ENCODE measurements around the gene ANKS1B. TPM values are rescaled to one million over a fixed set of nuclear protein-coding genes. Genes with fewer than 3 reads are reported as not detected.

The ANKS1B gene
- total RNA-seq, 1 donor from 2014 or later: 8.2 TPM

DNA sequence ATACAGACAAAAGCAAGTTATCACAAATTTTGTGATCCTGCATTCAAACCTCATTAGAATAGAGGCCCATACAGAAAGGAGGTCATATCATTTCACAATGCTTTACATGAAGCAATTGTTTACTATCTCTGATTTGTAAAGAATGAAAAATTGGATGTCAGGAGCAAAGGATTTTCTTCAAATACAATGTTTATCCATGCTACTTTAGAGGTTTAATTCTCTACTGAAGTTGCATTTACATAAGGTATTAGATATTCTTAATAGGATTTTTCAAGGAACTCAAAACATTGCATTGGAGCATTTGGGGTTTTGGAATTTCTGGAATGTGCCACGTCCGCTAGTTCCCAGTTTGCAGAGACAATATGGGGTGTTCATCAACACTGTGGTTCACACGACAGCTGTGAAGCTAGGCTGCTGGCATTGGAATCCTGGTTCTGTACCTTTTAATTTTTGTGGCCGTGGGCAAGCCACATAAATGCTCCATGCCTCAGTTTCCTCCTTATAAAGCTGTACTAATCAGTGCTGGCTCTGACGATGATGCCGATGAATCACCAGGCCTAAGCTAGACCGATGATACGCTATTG lies 1164.8 kb downstream of the ANKS1B start:
- Histone ChIP-seq H3K4me1 (no peaks in the 10 kb centered on the region), H3K36me3 (no peaks in the 10 kb centered on the region), H3K9me3 (no peaks in the 10 kb centered on the region), H3K4me3 (no peak overlapping the region), H3K27me3 (no peaks in the 10 kb centered on the region), H3K27ac (no peak overlapping the region)
- no peak for DNase-seq (ENCODE audit: low spot score in 2 of 2)
- TF ChIP-seq, protein P1, sequence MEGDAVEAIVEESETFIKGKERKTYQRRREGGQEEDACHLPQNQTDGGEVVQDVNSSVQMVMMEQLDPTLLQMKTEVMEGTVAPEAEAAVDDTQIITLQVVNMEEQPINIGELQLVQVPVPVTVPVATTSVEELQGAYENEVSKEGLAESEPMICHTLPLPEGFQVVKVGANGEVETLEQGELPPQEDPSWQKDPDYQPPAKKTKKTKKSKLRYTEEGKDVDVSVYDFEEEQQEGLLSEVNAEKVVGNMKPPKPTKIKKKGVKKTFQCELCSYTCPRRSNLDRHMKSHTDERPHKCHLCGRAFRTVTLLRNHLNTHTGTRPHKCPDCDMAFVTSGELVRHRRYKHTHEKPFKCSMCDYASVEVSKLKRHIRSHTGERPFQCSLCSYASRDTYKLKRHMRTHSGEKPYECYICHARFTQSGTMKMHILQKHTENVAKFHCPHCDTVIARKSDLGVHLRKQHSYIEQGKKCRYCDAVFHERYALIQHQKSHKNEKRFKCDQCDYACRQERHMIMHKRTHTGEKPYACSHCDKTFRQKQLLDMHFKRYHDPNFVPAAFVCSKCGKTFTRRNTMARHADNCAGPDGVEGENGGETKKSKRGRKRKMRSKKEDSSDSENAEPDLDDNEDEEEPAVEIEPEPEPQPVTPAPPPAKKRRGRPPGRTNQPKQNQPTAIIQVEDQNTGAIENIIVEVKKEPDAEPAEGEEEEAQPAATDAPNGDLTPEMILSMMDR (IDR thresholded peaks at IDR 0.05): no peak
- intact Hi-C loops (cut with DNase I): no loop called here

DNA sequence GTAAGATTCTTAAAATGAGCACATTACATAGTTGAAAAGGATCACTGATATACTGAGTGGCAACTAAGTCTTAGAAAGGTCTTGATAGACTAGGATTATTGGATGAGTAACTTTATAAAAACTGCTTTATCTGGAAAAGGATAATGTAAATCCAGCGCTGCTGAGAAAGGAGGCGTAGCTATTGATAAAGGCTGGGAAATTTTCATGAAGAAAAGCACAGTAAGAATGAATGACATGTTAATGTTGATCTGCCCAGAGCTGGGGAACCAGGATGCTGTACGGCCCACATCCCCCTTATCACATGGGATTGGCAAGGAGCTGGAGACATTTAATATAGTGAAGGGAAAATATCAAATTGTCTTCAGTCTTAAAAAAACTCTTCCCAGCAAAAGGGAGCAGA lies 1165.7 kb downstream of the ANKS1B start:
- DNase-seq (ENCODE audit: low spot score in 2 of 2): no peak
- TF ChIP-seq, protein P1 (IDR thresholded peaks at IDR 0.05): no peak
- no peaks in the 10 kb centered on the region for H3K9me3 ChIP-seq
- H3K4me1 ChIP-seq: no peaks in the 10 kb centered on the region
- intact Hi-C loops (cut with DNase I): no loop called here
- H3K27ac ChIP-seq: no peak overlapping the region
- H3K36me3 ChIP-seq: no peaks in the 10 kb centered on the region
- H3K4me3 ChIP-seq: no peak overlapping the region
- H3K27me3 ChIP-seq: no peaks in the 10 kb centered on the region

DNA sequence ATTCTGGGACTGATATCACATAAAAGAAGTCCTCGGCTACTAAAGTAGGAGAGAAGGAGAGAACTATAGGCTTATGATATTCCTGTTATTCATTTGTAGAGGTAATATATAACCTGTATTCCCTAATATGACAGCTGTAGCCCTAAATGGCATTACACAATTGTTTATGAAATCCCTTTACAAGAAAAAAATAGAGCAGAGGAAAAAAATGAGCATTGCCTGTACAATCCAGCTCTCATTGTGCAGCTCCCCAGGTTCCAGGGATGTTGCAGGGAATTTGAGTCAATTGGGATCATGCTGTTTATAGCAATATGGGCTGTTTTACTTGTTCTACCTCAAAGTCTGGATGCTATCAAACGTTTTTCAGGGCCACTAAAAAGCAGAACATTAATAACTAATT lies 1166.5 kb downstream of the ANKS1B start:
- DNase-seq (ENCODE audit: low spot score in 2 of 2): no peak
- Histone ChIP-seq H3K9me3 (no peaks in the 10 kb centered on the region), H3K27ac (no peak overlapping the region), H3K4me3 (no peak overlapping the region), H3K27me3 (no peaks in the 10 kb centered on the region), H3K4me1 (no peaks in the 10 kb centered on the region), H3K36me3 (no peaks in the 10 kb centered on the region)
- intact Hi-C loops (cut with DNase I): no loop called here
- TF ChIP-seq, protein P1 (IDR thresholded peaks at IDR 0.05): no peak

DNA sequence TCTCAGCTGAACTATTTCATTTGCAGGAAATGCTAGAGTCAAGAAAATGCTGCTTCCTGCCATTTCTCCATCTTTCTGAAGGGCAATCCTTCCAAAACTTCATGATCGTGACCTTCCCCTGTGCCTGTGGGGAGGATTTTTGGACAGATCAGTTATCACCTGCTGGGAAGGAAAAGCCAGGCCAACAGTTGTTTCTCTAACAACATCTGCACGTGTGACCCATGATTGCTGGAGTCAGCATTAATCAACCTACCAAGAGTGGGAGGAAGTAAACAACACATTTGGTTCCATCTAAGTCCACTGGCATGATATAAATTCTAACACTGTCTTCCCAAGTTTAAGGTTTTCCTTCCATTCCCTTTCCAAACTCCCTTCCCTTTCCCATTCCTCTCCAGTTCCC lies 1167.0 kb downstream of the ANKS1B start:
- H3K36me3 ChIP-seq: no peaks in the 10 kb centered on the region
- no peaks in the 10 kb centered on the region for H3K4me1 ChIP-seq
- no peaks in the 10 kb centered on the region for H3K9me3 ChIP-seq
- H3K27ac ChIP-seq: no peak overlapping the region
- TF ChIP-seq, protein P1 (IDR thresholded peaks at IDR 0.05): no peak
- DNase-seq (ENCODE audit: low spot score in 2 of 2): no peak
- H3K27me3 ChIP-seq: no peaks in the 10 kb centered on the region
- intact Hi-C loops (cut with DNase I): no loop called here
- H3K4me3 ChIP-seq: no peak overlapping the region

DNA sequence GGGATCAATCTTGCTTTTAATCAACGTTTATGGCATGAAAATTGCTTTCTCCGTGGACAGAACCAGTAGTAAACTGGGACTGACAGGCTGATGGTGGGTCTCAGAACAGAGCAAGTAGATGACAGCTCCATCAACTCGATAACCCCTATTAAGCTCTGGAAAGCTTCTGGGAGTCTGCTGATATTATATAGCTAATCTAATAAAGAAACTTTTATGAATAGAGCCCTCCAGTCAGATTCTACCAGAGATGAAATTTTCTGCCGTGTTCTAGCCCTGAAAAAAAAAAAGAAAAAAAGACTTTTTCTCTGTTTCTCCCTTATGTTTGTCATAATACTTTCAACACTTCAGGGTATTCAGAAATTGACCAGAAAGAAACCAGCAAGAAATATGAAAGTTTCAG lies 1168.0 kb downstream of the ANKS1B start:
- intact Hi-C loops (cut with DNase I): no loop called here
- Histone ChIP-seq H3K4me3 (no peak overlapping the region), H3K27me3 (no peaks in the 10 kb centered on the region), H3K9me3 (no peaks in the 10 kb centered on the region), H3K4me1 (no peaks in the 10 kb centered on the region), H3K36me3 (no peaks in the 10 kb centered on the region), H3K27ac (no peak overlapping the region)
- TF ChIP-seq, protein P1 (IDR thresholded peaks at IDR 0.05): no peak
- no peak for DNase-seq (ENCODE audit: low spot score in 2 of 2)

DNA sequence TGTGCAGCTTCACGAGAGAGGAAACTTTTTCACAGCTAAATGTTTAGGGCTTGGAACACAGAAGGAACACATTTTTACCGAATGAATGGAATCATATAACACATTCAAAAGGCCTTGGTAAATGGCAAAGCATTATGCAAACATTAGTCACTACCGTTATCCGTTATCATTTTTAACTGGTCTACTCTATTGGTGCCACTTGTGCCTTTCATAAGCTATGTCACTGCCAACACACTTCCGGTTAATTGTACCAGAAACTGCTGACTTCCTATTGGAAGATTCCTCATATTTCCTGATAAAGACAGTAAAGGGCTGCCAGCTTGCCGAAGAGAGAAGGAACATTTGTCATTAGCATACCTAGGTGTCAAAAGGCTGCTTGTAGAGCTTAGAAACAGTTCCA lies 1170.5 kb downstream of the ANKS1B start:
- no peak overlapping the region for H3K27ac ChIP-seq
- no peak overlapping the region for H3K4me3 ChIP-seq
- TF ChIP-seq, protein P1 (IDR thresholded peaks at IDR 0.05): no peak
- H3K4me1 ChIP-seq: no peaks in the 10 kb centered on the region
- intact Hi-C loops (cut with DNase I): no loop called here
- no peaks in the 10 kb centered on the region for H3K36me3 ChIP-seq
- DNase-seq (ENCODE audit: low spot score in 2 of 2): no peak
- no peaks in the 10 kb centered on the region for H3K9me3 ChIP-seq
- no peaks in the 10 kb centered on the region for H3K27me3 ChIP-seq
